H9 (cell line): ENCODE data around the gene BOD1L2. TPM values are rescaled to one million over a fixed set of nuclear protein-coding genes. Genes with fewer than 3 reads are reported as not detected.

ENCODE experiments used
- DNase-seq: peaks from one replicate; pipeline ENCODE4 v3.0.0-alpha.2; 2017
- H2AFZ ChIP-seq: one replicate; pipeline ENCODE4 v1.6.1; 2013; ENCODE audit warnings: mild to moderate bottlenecking, low read length, control low read depth, moderate library complexity
- H2AK5ac ChIP-seq: 2 replicates; pipeline ENCODE4 v1.6.1; 2013; ENCODE audit warnings: low read length, control low read depth, mixed read lengths; ENCODE audit not compliant: insufficient read length
- H2BK120ac ChIP-seq: one replicate; pipeline ENCODE4 v1.6.1; 2013; ENCODE audit warnings: low read depth, mild to moderate bottlenecking, low read length, control low read depth, inconsistent platforms; ENCODE audit not compliant: poor library complexity, severe bottlenecking
- H2BK12ac ChIP-seq: 2 replicates; pipeline ENCODE4 v1.6.1; 2013; ENCODE audit warnings: low read length, control low read depth, mixed read lengths, low read depth; ENCODE audit not compliant: insufficient read length
- H2BK15ac ChIP-seq: 2 replicates; pipeline ENCODE4 v1.6.1; 2013; ENCODE audit warnings: low read depth, low read length, control low read depth
- H2BK20ac ChIP-seq: one replicate; pipeline ENCODE4 v1.6.1; 2013; ENCODE audit warnings: low read depth, mild to moderate bottlenecking, low read length, control low read depth, inconsistent platforms; ENCODE audit not compliant: poor library complexity, severe bottlenecking
- H2BK5ac ChIP-seq: 2 replicates; pipeline ENCODE4 v1.6.1; 2013; ENCODE audit warnings: low read length, control low read depth, mixed read lengths; ENCODE audit not compliant: insufficient read length
- H3K14ac ChIP-seq: 2 replicates; pipeline ENCODE4 v1.6.1; 2013; ENCODE audit warnings: low read length, control low read depth; ENCODE audit not compliant: insufficient read depth
- H3K18ac ChIP-seq: 2 replicates; pipeline ENCODE4 v1.6.1; 2013; ENCODE audit warnings: low read depth, mild to moderate bottlenecking, mixed read lengths, low read length, control low read depth; ENCODE audit not compliant: insufficient read length
- H3K23ac ChIP-seq: 2 replicates; pipeline ENCODE4 v1.6.1; 2013; ENCODE audit warnings: low read length, control low read depth, mixed read lengths, low read depth; ENCODE audit not compliant: insufficient read length
- H3K23me2 ChIP-seq: 2 replicates; pipeline ENCODE4 v1.6.1; 2013; ENCODE audit warnings: low read depth, mild to moderate bottlenecking, mixed read lengths, low read length, control low read depth; ENCODE audit not compliant: insufficient read length, poor library complexity, severe bottlenecking
- H3K27ac ChIP-seq: 2 replicates; pipeline ENCODE4 v1.5.1; 2013; ENCODE audit warnings: low read length, control low read depth, mixed read lengths, low read depth; ENCODE audit not compliant: insufficient read length
- H3K27me3 ChIP-seq: 2 replicates; pipeline ENCODE4 v1.6.1; 2013; ENCODE audit warnings: low read length, control low read depth, inconsistent platforms; ENCODE audit not compliant: insufficient read depth
- H3K4ac ChIP-seq: 2 replicates; pipeline ENCODE4 v1.6.1; 2013; ENCODE audit warnings: low read depth, mild to moderate bottlenecking, control low read depth, inconsistent platforms, low read length, moderate library complexity
- H3K4me1 ChIP-seq: 2 replicates; pipeline ENCODE4 v1.6.1; 2013; ENCODE audit warnings: low read length, control low read depth, inconsistent platforms; ENCODE audit not compliant: insufficient read depth
- H3K4me2 ChIP-seq: 2 replicates; pipeline ENCODE4 v1.6.1; 2013; ENCODE audit warnings: low read length, control low read depth, mixed read lengths; ENCODE audit not compliant: insufficient read length, insufficient read depth
- H3K56ac ChIP-seq: 2 replicates; pipeline ENCODE4 v1.6.1; 2013; ENCODE audit warnings: low read depth, mild to moderate bottlenecking, mixed read lengths, low read length, control low read depth; ENCODE audit not compliant: insufficient read length
- H3K79me1 ChIP-seq: 2 replicates; pipeline ENCODE4 v1.6.1; 2013; ENCODE audit warnings: low read depth, mild to moderate bottlenecking, moderate library complexity, low read length, control low read depth, inconsistent platforms; ENCODE audit not compliant: insufficient read depth, poor library complexity, severe bottlenecking
- H3K79me2 ChIP-seq: 2 replicates; pipeline ENCODE4 v1.6.1; 2013; ENCODE audit warnings: low read length, control low read depth, inconsistent platforms; ENCODE audit not compliant: insufficient read depth
- H3K9ac ChIP-seq: 2 replicates; pipeline ENCODE4 v1.6.1; 2013; ENCODE audit warnings: low read length, control low read depth, mixed read lengths; ENCODE audit not compliant: insufficient read length; ENCODE audit errors: extremely low read depth
- H3K9me3 ChIP-seq: one replicate; pipeline ENCODE4 v1.6.1; 2013; ENCODE audit warnings: low read depth, low read length, inconsistent platforms; ENCODE audit not compliant: control insufficient read depth
- H3T11ph ChIP-seq: one replicate; pipeline ENCODE4 v1.6.1; 2013; ENCODE audit warnings: mild to moderate bottlenecking, low read length, control low read depth, inconsistent platforms
- H4K20me1 ChIP-seq: one replicate; pipeline ENCODE4 v1.6.1; 2013; ENCODE audit not compliant: control insufficient read depth, insufficient read length, insufficient read depth
- H4K5ac ChIP-seq: 2 replicates; pipeline ENCODE4 v1.6.1; 2013; ENCODE audit warnings: low read depth, mild to moderate bottlenecking, mixed read lengths, low read length, control low read depth; ENCODE audit not compliant: insufficient read length
- H4K8ac ChIP-seq: replicated peaks from 2 replicates; pipeline ENCODE4 v1.6.1; 2013; ENCODE audit warnings: low read length, control low read depth, mixed read lengths, low read depth; ENCODE audit not compliant: insufficient read length
- H4K91ac ChIP-seq: 2 replicates; pipeline ENCODE4 v1.6.1; 2013; ENCODE audit warnings: low read depth, mild to moderate bottlenecking, moderate library complexity, mixed read lengths, low read length, control low read depth; ENCODE audit not compliant: insufficient read length
- H3K27ac Mint-ChIP-seq, 3 experiments: 2 replicates in 2 of 3; 3 replicates in 1 of 3; pipeline ENCODE4 v1.8.0; 2020 to 2021; ENCODE audit warnings: mixed read lengths in 3 of 3, mild to moderate bottlenecking in 1 of 3, moderate library complexity in 1 of 3
- H3K27me3 Mint-ChIP-seq: 2 replicates; pipeline ENCODE4 v1.8.0; 2021; ENCODE audit warnings: low read depth, mild to moderate bottlenecking, moderate library complexity, mixed read lengths
- H3K36me3 Mint-ChIP-seq, 3 experiments: 2 replicates in 2 of 3; 3 replicates in 1 of 3; pipeline ENCODE4 v1.8.0; 2020 to 2021; ENCODE audit warnings: low read depth in 3 of 3, mixed read lengths in 3 of 3; ENCODE audit not compliant: insufficient read depth in 1 of 3
- H3K4me1 Mint-ChIP-seq, 2 experiments: 2 replicates each; pipeline ENCODE4 v1.8.0; 2020; ENCODE audit warnings: mixed read lengths in 2 of 2
- H3K4me3 Mint-ChIP-seq, 2 experiments: 2 replicates in 1 of 2; 3 replicates in 1 of 2; pipeline ENCODE4 v1.8.0; 2020 to 2021; ENCODE audit warnings: mild to moderate bottlenecking in 2 of 2, mixed read lengths in 2 of 2, moderate library complexity in 1 of 2
- H3K9me3 Mint-ChIP-seq, 2 experiments: 2 replicates in 1 of 2; 3 replicates in 1 of 2; pipeline ENCODE4 v1.8.0; 2020; ENCODE audit warnings: mild to moderate bottlenecking in 2 of 2, mixed read lengths in 2 of 2, moderate library complexity in 1 of 2
- WGBS: extraction: QIAGEN DNeasy Blood & Tissue Kit; methylation state at CpG from one replicate; pipeline ENCODE4 v1.1.7; 2013; ENCODE audit warnings: missing lambda C conversion rate, low lambda C conversion rate, mixed read lengths; ENCODE audit not compliant: insufficient read length; ENCODE audit errors: extremely low coverage; 5-methylcytosine and 5-hydroxymethylcytosine counted together
- total RNA-seq: library from RNA; stranded (reverse); gene quantifications from 2 replicates; pipeline ENCODE4 v1.2.1, GENCODE V29; 2021
- TF ChIP-seq, protein P1 (sequence below): fragments of 200-600 bp; sonication (generic); conservative IDR thresholded peaks from 3 replicates; pipeline ENCODE4 v1.8.0; 2021; ENCODE audit warnings: antibody characterized with exemption, mild to moderate bottlenecking

The BOD1L2 gene
- total RNA-seq, 1 experiment from 2014 or later, result not detected

DNA sequence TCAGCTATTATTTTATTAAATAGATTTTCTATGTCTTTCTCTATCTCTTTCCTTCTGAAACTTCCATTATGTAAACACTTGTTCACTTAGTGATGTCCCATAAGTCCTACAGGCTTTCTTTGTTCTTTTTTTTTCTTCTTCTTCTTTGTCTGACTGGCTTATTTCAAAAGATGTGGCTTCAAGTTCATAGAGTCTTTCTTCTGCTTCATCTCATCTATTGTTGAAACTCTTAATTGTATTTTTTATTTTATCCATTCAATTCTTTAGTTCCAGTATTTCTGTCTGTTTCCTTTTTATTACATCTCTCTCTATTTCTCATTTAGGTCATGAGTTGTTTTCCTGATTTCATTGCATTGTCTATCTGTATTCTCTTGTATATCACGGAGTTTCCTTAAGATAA, 38.5 kb downstream of the BOD1L2 start:
- Histone ChIP-seq H3K23me2 (no peaks in the 10 kb centered on the region), H3K27ac (no peak overlapping the region), H3K14ac (no peak overlapping the region), H2BK5ac (no peak overlapping the region), H2BK12ac (no peak overlapping the region), H4K5ac (no peak overlapping the region), H4K20me1 (no peaks in the 10 kb centered on the region), H3K23ac (no peak overlapping the region), H3K4me1 (no peaks in the 10 kb centered on the region), H2AFZ (no peak overlapping the region), H3K79me1 (no peaks in the 10 kb centered on the region), H2BK20ac (no peak overlapping the region), H3K18ac (no peak overlapping the region), H3K56ac (no peak overlapping the region), H3K9ac (no peak overlapping the region), H3T11ph (no peak overlapping the region), H3K9me3 (no peaks in the 10 kb centered on the region), H2BK120ac (no peak overlapping the region), H3K79me2 (no peaks in the 10 kb centered on the region), H3K27me3 (no peaks in the 10 kb centered on the region), H3K4me2 (no peak overlapping the region), H2AK5ac (no peak overlapping the region), H4K8ac (no peak overlapping the region), H3K4ac (no peak overlapping the region), H4K91ac (no peak overlapping the region), H2BK15ac (no peak overlapping the region)
- WGBS, result no CpG with 5 or more reads among the region's 1 CpG
- Mint-ChIP-seq H3K36me3 (peaks cover 0 to 14% (median 4%) of the 10 kb centered on the region in 3 experiments; a peak in 4 of 7 replicates), H3K4me3 (no peak overlapping the region), H3K9me3 (peaks cover 17 to 26% of the 10 kb centered on the region in 2 experiments), H3K4me1 (no peaks in the 10 kb centered on the region), H3K27ac (no peak overlapping the region), H3K27me3 (peaks cover 5% of the 10 kb centered on the region; the same call in 1 of the 2 replicates)
- DNase-seq, result no peak
- TF ChIP-seq, protein P1, sequence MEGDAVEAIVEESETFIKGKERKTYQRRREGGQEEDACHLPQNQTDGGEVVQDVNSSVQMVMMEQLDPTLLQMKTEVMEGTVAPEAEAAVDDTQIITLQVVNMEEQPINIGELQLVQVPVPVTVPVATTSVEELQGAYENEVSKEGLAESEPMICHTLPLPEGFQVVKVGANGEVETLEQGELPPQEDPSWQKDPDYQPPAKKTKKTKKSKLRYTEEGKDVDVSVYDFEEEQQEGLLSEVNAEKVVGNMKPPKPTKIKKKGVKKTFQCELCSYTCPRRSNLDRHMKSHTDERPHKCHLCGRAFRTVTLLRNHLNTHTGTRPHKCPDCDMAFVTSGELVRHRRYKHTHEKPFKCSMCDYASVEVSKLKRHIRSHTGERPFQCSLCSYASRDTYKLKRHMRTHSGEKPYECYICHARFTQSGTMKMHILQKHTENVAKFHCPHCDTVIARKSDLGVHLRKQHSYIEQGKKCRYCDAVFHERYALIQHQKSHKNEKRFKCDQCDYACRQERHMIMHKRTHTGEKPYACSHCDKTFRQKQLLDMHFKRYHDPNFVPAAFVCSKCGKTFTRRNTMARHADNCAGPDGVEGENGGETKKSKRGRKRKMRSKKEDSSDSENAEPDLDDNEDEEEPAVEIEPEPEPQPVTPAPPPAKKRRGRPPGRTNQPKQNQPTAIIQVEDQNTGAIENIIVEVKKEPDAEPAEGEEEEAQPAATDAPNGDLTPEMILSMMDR, result no peak
